Measurements from ENCODE around the gene GATB. TPM values are rescaled to one million over a fixed set of nuclear protein-coding genes. Genes with fewer than 3 reads are reported as not detected.
A peak's percentile ranks its signal among the peaks of the same experiment; 100 is the strongest.

Gene GATB
- total and polyA plus RNA-seq, 2 experiments from 2014 or later: 17.7 to 18.9 TPM

DNA sequence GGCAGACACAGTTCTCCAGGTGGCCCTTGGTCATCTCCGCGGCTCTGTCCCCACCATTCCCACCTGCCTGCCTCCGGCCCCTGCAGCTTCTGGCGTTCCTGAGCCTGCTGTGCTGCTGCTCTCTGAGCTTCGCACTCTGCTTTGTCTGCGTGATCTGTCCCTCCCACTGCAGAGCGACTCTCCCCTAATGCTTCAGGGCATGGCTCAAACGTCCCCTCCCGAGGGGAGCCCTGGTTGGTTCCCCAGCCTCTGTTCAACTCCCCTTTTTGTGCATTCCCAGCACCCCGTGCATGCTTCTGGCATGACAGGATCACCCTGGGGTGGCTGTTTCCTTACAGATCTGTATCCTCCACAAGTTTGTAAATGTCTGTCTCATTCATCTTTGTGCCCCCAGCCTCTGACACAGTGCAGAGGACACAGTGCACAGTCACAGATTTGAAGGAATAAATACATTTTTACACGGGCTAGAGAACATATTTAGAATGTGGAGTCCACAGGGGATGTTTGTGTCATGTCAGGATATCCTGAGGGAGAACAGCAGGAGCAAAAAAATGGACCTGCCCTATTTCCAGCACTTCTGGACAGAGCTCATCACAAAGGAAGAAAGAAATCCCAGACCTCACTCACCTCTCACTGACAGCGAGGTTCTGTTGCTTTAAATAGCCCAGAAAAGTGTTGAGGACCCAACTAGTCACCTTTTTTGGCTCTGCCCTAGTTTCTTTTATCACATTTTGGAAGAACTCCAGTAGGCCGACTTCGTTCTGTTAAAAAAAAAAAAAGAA is 72.6 kb downstream of the GATB start:
- no peaks in the 10 kb centered on the region for H3K36me3 ChIP-seq (ENCODE audit: insufficient read depth)
- H3K4me1 Mint-ChIP-seq: peaks cover 5% of the 10 kb centered on the region
- no peak overlapping the region for H3K4me2 ChIP-seq
- peaks cover 5% of the 10 kb centered on the region for H3K27me3 Mint-ChIP-seq (ENCODE audit: insufficient read depth, low read depth, poor library complexity)
- no peak overlapping the region for H3K27ac ChIP-seq (ENCODE audit: low read depth)
- TF ChIP-seq, protein P1, sequence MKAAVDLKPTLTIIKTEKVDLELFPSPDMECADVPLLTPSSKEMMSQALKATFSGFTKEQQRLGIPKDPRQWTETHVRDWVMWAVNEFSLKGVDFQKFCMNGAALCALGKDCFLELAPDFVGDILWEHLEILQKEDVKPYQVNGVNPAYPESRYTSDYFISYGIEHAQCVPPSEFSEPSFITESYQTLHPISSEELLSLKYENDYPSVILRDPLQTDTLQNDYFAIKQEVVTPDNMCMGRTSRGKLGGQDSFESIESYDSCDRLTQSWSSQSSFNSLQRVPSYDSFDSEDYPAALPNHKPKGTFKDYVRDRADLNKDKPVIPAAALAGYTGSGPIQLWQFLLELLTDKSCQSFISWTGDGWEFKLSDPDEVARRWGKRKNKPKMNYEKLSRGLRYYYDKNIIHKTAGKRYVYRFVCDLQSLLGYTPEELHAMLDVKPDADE (IDR thresholded peaks at IDR 0.05): no peak
- TF ChIP-seq POLR2AphosphoS5 (IDR thresholded peaks at IDR 0.05; ENCODE audit: low read depth) (no peak), CREB1 (CRISPR knock-in tag; IDR thresholded peaks at IDR 0.05; ENCODE audit: low read depth) (no peak), EZH2phosphoT487 (IDR thresholded peaks at IDR 0.05; ENCODE audit: unreplicated experiment) (no peak), ZNF114 (CRISPR knock-in tag; IDR thresholded peaks at IDR 0.05) (no peak), EZH2 (IDR thresholded peaks at IDR 0.05; ENCODE audit: low read depth, unreplicated experiment) (no peak), CTCF (conservative IDR thresholded peaks at IDR 0.05; ENCODE audit: low read depth in 2 of 2) (no peak), NANOG (IDR thresholded peaks at IDR 0.05; ENCODE audit: borderline replicate concordance) (no peak), JUNB (IDR thresholded peaks at IDR 0.05; ENCODE audit: unreplicated experiment) (no peak)
- TF ChIP-seq, protein P2, sequence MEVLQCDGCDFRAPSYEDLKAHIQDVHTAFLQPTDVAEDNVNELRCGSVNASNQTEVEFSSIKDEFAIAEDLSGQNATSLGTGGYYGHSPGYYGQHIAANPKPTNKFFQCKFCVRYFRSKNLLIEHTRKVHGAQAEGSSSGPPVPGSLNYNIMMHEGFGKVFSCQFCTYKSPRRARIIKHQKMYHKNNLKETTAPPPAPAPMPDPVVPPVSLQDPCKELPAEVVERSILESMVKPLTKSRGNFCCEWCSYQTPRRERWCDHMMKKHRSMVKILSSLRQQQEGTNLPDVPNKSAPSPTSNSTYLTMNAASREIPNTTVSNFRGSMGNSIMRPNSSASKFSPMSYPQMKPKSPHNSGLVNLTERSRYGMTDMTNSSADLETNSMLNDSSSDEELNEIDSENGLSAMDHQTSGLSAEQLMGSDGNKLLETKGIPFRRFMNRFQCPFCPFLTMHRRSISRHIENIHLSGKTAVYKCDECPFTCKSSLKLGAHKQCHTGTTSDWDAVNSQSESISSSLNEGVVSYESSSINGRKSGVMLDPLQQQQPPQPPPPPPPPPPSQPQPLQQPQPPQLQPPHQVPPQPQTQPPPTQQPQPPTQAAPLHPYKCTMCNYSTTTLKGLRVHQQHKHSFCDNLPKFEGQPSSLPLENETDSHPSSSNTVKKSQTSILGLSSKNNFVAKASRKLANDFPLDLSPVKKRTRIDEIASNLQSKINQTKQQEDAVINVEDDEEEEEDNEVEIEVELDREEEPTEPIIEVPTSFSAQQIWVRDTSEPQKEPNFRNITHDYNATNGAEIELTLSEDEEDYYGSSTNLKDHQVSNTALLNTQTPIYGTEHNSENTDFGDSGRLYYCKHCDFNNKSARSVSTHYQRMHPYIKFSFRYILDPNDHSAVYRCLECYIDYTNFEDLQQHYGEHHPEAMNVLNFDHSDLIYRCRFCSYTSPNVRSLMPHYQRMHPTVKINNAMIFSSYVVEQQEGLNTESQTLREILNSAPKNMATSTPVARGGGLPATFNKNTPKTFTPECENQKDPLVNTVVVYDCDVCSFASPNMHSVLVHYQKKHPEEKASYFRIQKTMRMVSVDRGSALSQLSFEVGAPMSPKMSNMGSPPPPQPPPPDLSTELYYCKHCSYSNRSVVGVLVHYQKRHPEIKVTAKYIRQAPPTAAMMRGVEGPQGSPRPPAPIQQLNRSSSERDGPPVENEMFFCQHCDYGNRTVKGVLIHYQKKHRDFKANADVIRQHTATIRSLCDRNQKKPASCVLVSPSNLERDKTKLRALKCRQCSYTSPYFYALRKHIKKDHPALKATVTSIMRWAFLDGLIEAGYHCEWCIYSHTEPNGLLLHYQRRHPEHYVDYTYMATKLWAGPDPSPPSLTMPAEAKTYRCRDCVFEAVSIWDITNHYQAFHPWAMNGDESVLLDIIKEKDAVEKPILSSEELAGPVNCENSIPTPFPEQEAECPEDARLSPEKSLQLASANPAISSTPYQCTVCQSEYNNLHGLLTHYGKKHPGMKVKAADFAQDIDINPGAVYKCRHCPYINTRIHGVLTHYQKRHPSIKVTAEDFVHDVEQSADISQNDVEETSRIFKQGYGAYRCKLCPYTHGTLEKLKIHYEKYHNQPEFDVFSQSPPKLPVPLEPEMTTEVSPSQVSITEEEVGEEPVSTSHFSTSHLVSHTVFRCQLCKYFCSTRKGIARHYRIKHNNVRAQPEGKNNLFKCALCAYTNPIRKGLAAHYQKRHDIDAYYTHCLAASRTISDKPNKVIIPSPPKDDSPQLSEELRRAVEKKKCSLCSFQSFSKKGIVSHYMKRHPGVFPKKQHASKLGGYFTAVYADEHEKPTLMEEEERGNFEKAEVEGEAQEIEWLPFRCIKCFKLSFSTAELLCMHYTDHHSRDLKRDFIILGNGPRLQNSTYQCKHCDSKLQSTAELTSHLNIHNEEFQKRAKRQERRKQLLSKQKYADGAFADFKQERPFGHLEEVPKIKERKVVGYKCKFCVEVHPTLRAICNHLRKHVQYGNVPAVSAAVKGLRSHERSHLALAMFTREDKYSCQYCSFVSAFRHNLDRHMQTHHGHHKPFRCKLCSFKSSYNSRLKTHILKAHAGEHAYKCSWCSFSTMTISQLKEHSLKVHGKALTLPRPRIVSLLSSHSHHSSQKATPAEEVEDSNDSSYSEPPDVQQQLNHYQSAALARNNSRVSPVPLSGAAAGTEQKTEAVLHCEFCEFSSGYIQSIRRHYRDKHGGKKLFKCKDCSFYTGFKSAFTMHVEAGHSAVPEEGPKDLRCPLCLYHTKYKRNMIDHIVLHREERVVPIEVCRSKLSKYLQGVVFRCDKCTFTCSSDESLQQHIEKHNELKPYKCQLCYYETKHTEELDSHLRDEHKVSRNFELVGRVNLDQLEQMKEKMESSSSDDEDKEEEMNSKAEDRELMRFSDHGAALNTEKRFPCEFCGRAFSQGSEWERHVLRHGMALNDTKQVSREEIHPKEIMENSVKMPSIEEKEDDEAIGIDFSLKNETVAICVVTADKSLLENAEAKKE (CRISPR knock-in tag; IDR thresholded peaks at IDR 0.05): no peak
- TF ChIP-seq, protein P3, sequence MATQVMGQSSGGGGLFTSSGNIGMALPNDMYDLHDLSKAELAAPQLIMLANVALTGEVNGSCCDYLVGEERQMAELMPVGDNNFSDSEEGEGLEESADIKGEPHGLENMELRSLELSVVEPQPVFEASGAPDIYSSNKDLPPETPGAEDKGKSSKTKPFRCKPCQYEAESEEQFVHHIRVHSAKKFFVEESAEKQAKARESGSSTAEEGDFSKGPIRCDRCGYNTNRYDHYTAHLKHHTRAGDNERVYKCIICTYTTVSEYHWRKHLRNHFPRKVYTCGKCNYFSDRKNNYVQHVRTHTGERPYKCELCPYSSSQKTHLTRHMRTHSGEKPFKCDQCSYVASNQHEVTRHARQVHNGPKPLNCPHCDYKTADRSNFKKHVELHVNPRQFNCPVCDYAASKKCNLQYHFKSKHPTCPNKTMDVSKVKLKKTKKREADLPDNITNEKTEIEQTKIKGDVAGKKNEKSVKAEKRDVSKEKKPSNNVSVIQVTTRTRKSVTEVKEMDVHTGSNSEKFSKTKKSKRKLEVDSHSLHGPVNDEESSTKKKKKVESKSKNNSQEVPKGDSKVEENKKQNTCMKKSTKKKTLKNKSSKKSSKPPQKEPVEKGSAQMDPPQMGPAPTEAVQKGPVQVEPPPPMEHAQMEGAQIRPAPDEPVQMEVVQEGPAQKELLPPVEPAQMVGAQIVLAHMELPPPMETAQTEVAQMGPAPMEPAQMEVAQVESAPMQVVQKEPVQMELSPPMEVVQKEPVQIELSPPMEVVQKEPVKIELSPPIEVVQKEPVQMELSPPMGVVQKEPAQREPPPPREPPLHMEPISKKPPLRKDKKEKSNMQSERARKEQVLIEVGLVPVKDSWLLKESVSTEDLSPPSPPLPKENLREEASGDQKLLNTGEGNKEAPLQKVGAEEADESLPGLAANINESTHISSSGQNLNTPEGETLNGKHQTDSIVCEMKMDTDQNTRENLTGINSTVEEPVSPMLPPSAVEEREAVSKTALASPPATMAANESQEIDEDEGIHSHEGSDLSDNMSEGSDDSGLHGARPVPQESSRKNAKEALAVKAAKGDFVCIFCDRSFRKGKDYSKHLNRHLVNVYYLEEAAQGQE (IDR thresholded peaks at IDR 0.05; ENCODE audit: unreplicated experiment): no peak
- peak overlapping the region; percentile 51; the same call in 1 of the 2 replicates for H3K27ac Mint-ChIP-seq
- no peak overlapping the region for H3K4me3 Mint-ChIP-seq
- no peaks in the 10 kb centered on the region for H3F3A ChIP-seq (replicated peaks; ENCODE audit: low read depth)
- H4K20me1 ChIP-seq (replicated peaks; ENCODE audit: insufficient read depth): no peaks in the 10 kb centered on the region
- peaks cover 8% of the 10 kb centered on the region; the same call in 2 of the 3 replicates for H3K9me3 Mint-ChIP-seq
- H3K27me3 ChIP-seq (ENCODE audit: insufficient read depth): no peaks in the 10 kb centered on the region
- H3K4me3 ChIP-seq: no peak overlapping the region
- H2AFZ ChIP-seq: no peak overlapping the region
- peaks cover 6% of the 10 kb centered on the region; the same call in 1 of the 2 replicates for H3K4me1 ChIP-seq (ENCODE audit: insufficient read depth)
- ATAC-seq (peak; percentile 58), DNase-seq (ENCODE audit: low spot score) (no peak)
- peaks cover 36% of the 10 kb centered on the region for H3K36me3 Mint-ChIP-seq (ENCODE audit: low read depth)
- no peaks in the 10 kb centered on the region for H3K9me2 ChIP-seq (ENCODE audit: insufficient read depth)
- no peaks in the 10 kb centered on the region for H3K79me2 ChIP-seq (replicated peaks; ENCODE audit: insufficient read depth)
